Upper lobe of left lung (tissue), 4 donors: ENCODE measurements around the gene EPHB2.

ENCODE experiments used
- CTCF ChIP-seq, 6 experiments: fragments of 450-650 bp in 4 of 6; fragments of 200-600 bp in 2 of 6; sonication (generic) in 2 of 6; IDR thresholded peaks; one replicate each; pipeline ENCODE4 v1.5.1; 2016 to 2019; ENCODE audit warnings: antibody characterized with exemption in 6 of 6
- EP300 ChIP-seq, 4 donors: sonication (generic); formaldehyde crosslinking; IDR thresholded peaks; one replicate each; pipeline ENCODE4 v1.5.1; 2017; ENCODE audit warnings: antibody characterized with exemption in 4 of 4, control low read depth in 2 of 4
- POLR2A ChIP-seq, 4 donors: fragments of 450-650 bp; IDR thresholded peaks; one replicate each; pipeline ENCODE4 v1.5.1; 2016 to 2017; ENCODE audit warnings: antibody characterized with exemption in 4 of 4, mild to moderate bottlenecking in 2 of 4
- POLR2AphosphoS5 ChIP-seq, 2 donors: sonication (generic); formaldehyde crosslinking; IDR thresholded peaks; one replicate each; pipeline ENCODE4 v1.5.1; 2017; ENCODE audit warnings: antibody characterized with exemption in 2 of 2

GRCh38 chr1:22913421-22914141, 202.9 kb downstream of the EPHB2 start:
- no peak for TF ChIP-seq CTCF (IDR thresholded peaks at IDR 0.05)
- no peak for TF ChIP-seq POLR2A (IDR thresholded peaks at IDR 0.05)
- no peak for TF ChIP-seq EP300 (IDR thresholded peaks at IDR 0.05)
- TF ChIP-seq POLR2AphosphoS5 (IDR thresholded peaks at IDR 0.05): no peak
